HG02852 (cell line): ENCODE measurements around the gene CEP55.
"Not testable (repeated sequence)": the region's sequence is repeated elsewhere in the genome, so short reads cannot be mapped to it uniquely, and the experiment has no call there.

Experiments used
- ATAC-seq: cut with Tn5 transposase; IDR thresholded peaks from one replicate; pipeline ENCODE4 v1.9.1; 2021; ENCODE audit warnings: mild to moderate bottlenecking, moderate library complexity; ENCODE audit not compliant: unreplicated experiment

Gene CEP55

DNA sequence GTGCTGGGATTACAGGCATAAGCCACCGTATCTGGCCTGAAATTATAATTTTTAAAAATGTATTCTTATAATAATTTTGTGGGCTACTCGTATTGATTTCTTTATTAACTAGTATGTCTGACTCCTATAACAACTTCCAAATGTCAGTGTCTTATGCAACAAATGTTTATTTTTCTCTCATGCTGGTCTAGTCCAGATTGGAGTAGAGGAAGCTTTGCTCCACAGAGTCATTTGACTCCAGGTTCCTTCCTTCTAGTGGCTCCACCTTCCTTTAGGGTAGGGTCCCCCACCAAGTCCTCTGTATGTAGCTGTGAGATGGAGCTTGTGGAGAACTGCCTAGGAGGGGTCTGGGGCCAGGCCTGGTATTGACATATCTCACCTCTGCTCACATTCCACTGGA is 8.7 kb downstream of the CEP55 start:
- ATAC-seq: no peak

DNA sequence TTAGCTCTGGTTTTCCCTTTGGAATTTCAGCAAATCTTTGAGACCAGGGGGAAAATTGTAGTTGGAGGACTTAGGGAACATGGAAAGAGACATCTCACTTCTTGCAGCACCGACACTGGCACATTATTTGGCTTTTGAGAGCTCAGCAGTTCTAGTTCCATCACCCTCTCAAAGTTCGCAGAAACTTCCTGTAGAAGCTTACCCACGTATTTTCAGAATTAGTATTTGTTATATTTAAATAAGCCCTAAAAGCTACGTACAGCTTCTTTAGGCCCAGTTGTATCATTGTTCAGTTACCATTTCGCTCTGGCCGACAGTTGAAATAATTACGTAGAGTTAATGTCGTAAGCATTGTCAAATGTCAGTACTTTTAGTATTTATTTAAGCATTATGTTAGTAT is 13.4 kb downstream of the CEP55 start:
- no peak for ATAC-seq

GRCh38 chr10:93512565-93512964 is 16.2 kb downstream of the CEP55 start:
- ATAC-seq: no peak

DNA sequence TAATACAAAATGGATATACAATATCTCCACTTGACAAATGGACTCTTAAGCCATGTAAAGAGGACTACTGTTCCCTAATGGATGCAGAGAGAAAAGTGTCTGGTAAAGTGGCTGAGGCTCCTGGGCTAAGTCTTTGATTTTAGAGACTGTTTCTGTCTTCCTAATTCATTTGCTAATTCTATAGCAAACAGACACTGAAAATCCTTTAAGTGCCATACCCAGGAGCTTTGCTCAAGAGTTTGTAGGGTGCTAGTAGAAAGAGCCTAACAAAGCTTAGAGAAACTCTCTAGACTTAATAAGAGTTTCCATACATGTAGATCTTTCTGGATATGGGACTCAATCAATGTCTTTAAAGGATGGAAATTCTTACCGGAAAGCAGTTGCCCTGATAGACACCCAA is 16.7 kb downstream of the CEP55 start:
- ATAC-seq: no peak

DNA sequence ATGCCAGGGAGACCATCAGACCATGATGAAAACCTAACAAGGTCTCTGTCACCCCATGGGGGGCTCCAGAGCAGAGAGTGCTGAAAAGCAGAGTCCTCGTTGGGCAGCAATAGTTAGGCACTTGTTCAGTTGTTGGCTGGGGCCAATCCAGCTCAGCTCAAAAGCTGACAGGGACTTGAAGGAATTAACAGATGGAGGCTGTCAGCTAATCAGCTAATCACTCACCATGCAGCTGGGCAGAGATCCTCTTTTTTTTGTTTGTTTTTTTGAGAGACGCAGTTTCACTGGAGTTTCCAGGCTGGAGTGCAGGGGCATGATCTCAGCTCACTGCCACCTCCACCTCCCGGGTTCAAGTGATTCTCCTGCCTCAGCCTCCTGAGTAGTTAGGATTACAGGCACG is 18.1 kb downstream of the CEP55 start:
- no peak for ATAC-seq

- ATAC-seq: no peak
Observed at GRCh38 chr10:93515071-93516005, 18.9 kb downstream of the CEP55 start.

GRCh38 chr10:93516006-93516380 is 19.6 kb downstream of the CEP55 start:
- ATAC-seq: no peak

DNA sequence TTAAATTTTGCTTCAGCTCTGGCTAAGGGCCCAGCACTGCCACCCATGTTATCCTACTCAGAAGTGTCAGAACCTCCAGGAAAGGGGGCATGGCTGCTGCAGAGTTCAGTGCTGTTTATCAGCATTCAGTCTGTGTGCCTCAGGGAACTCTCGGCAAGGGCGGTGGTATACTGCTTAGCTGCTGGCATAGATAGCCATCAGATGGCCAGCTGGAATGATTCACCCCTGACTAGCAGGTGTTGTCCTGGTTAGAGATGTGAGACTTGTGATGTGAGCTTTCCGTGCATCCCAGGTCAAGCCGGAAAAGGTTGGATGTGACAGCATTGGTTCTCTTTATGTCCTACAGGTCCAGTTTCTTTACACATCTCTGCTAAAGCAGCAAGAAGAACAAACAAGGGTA is 22.1 kb downstream of the CEP55 start:
- no peak for ATAC-seq

DNA sequence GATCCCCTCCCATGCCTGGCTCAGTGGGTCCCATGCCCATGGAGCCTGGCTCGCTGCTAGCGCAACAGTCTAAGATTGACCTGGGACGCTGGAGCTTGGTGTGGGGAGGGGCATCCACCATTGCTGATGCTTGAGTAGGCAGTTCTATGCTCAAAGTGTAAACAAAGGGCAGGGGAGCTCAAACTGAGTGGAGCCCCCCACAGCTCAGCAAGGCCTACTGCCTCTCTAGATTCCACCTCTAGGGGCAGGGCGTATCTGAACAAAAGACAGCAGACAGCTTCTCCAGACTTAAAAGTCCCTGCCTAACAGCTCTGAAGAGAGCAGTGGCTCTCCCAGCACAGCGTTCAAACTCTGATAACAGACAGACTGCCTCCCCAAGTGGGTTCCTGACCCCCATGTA is 38.9 kb downstream of the CEP55 start:
- no peak for ATAC-seq

DNA sequence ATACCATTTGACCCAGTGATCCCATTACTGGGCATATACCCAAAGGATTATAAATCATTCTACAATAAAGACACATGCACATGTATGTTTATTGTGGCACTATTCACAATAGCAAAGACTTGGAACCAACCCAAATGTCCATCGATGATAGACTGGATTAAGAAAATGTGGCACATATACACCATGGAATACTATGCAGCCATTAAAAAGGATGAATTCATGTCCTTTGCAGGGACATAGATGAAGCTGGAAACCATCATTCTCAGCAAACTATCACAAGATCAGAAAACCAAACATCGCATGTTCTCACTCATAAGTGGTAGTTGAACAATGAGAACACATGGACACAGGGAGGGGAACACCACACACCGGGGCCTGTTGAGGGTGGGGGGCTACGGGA is 44.5 kb downstream of the CEP55 start:
- ATAC-seq: not testable (repeated sequence)

- no peak for ATAC-seq
Observed at GRCh38 chr10:93541402-93542357, 45.3 kb downstream of the CEP55 start.

DNA sequence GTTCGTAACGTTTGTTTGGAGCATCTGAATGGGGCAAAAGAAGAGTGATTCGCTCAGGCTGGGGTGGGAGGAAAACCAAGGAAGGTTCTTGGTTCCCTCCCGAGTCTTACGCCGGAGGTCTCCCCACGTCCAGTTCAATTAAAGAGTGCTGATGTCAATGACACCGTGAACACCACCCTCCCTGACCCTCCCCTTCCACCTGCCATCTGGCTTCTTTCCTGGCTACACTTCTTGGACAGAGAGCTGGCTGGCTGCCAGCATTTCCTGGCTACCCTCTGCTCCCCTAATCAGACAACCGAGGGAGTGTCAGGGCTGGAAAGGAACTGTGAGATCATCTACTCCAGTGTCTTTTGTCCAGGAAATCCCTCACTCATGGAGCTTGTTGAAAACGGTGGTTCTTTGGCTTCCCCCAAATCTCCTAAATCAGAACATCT is 46.0 kb downstream of the CEP55 start:
- ATAC-seq: no peak

DNA sequence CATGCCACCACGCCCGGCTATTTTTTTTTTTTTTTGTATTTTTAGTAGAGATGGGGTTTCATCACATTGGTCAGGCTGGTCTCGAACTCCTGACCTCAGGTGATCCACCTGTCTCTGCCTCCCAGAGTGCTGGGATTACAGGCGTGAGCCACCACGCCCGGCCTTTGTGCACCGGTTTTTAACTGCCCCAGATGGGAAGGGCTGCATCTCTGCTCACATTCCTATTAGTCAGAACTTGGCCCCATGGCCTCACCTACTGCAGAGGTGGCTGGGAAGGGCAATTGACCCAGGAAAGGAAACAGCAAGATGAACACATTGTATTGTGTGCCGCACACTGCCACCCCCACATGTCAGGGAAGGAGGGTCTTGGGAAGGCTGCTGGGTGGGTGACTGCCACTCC is 50.6 kb downstream of the CEP55 start:
- ATAC-seq: not testable (repeated sequence)

- no peak for ATAC-seq
Observed at GRCh38 chr10:93547522-93547921, 51.1 kb downstream of the CEP55 start.

- ATAC-seq: no peak
Observed at GRCh38 chr10:93548376-93549071, 52.1 kb downstream of the CEP55 start.

DNA sequence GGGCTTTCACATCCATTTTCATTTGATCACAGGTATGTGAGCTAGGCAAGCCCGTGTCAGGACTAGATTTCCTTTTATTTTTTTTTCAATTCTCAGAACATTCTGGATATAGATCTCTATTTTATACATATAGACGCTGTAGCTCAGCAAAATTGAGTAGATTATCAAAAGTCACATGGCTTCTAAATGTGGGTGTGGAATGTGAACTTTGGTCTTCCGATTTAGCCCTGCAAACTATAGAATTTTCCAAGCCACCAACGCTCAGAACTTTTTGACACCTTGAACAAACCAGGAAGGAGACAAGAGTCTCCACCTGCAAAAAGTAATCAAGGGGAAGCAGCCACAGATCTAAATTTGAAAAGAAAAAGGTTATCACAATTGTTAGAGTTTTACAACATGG is 54.2 kb downstream of the CEP55 start:
- ATAC-seq: no peak

DNA sequence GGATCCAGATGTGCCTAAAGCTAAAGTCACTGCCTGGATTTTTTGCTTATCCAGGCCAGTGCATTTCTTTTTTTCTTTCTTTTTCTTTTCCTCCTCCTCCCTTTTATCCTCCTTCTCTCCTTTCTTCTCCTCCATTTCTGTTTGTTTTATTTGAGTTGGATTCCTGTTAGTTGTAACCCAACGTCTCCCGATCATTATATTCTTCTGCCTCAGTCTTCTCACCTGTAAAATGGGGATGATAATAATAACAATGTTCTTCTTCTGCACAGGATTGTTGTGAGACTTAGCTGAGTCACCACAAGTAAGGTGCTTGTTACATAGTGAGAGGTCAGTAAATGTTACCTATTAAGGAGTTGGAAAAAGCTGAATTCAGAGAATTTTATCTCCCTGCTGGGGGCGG is 56.4 kb downstream of the CEP55 start:
- ATAC-seq: no peak

DNA sequence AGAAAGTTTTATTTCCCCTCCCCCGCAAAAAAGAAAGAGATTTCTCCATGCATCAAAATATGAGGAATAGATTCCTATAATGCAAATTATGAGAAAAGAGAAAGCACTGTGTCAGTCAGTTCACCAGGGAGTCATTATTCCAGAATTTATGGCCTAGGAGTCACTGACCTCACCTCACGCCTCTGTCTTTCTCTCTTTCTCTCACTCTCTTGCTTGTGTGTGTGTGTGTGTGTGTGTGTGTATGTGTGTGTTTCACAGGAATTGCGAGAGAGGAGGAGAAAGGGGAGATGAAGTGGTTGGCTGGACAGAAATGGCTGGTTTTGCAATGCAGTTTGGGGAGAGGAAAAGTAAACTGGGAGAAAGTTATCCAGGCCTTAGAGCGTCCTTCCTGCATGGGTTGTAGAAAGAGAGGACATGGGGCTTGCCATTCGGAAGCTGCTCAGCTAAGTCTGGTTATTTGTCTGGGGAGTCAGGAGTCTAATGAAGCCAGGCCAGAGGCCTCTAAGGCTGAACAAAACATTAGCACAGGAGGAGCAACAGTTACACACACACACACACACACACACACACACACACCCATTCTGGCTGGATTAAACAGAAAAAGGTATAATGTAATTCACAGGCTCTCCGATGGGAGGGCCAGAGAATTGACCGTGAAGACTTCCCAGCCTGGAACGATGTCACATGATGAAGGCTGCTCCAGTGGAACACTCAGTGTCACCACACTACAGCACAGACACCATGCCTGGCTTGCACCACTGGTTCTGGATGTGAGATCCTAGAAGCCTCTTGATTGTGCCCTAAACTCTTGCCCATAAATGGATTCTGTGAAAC is 57.3 kb downstream of the CEP55 start:
- ATAC-seq: no peak

DNA sequence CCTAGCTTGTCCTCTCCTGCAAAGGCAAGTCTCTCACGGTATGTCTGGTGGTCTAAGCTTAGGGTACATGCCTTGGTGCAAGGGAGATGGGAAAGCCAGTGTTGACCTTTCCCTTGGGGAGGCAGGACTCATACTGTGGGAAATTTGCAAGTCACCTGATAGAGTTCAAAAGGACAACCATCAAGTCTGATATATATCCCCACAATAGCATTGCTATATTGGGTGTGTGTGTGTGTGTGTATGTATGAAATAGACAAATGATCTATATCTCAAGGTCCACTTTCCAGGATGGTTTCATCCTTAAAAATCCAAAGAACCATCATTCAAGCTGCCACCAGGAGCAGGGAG is 57.9 kb downstream of the CEP55 start:
- ATAC-seq: no peak

DNA sequence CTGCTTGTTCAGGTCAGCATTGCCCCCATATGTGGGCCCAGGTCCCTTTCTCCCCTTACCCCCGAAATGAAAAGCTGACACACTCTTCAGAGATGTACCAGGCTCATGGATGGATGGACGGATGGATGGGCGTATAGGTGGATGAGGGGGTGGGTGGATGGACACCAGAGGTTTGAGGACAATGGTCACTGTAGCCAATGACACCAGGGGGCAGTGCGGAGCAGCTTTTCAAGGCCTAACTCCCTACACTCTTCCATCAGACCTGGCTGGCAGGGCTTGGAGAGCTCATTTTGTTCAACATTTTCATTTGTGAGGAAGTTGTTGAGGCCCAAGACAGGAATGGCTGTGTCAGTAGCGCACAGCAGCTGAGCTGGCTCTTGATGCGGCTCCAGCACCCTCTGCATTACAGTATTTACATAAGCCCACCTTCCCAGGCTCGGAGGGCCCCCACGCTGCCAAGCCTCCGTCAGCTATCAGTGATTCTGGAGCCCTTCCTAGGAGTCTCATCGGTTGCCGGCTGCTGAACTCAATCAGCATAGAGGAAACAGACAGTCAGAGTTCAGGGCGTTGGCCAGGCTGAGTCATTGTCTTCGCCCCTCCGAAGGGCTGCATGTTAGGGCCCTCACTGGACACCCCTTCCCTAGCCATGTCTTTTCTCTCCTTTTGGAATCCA is 58.5 kb downstream of the CEP55 start:
- no peak for ATAC-seq
